Kidney (tissue), 14 donors: ENCODE measurements around the gene PDX1. TPM values are rescaled to one million over a fixed set of nuclear protein-coding genes. Genes with fewer than 3 reads are reported as not detected.

Experiments used
- DNase-seq, 5 donors: peaks; one replicate each; pipeline ENCODE4 v3.0.0-alpha.2; 2013 to 2020
- FAIRE-seq: peaks from 2 replicates; lab custom pipeline; 2012; peaks lifted over from hg19 to GRCh38; lab: Jason Lieb, UNC
- H3K27ac ChIP-seq, 2 donors: one replicate each; pipeline ENCODE4 v1.7.0; 2013; ENCODE audit warnings: low read depth in 2 of 2, low read length in 2 of 2, inconsistent platforms in 1 of 2
- H3K27me3 ChIP-seq: one replicate; pipeline ENCODE4 v1.7.1; 2013; ENCODE audit warnings: low read length, inconsistent platforms; ENCODE audit not compliant: control insufficient read depth, insufficient read depth
- H3K36me3 ChIP-seq, 3 donors: one replicate each; pipeline versions ENCODE4 v1.7.0 to v1.7.1; 2013; ENCODE audit warnings: low read length in 3 of 3, control low read depth in 1 of 3, inconsistent platforms in 1 of 3; ENCODE audit not compliant: insufficient read depth in 3 of 3, control insufficient read depth in 2 of 3
- H3K4me1 ChIP-seq, 3 donors: one replicate each; pipeline versions ENCODE4 v1.7.0 to v1.7.1; 2013; ENCODE audit warnings: low read length in 3 of 3, inconsistent platforms in 1 of 3, low read depth in 1 of 3; ENCODE audit not compliant: control insufficient read depth in 2 of 3, insufficient read depth in 2 of 3
- H3K4me3 ChIP-seq, 3 donors: one replicate each; pipeline versions ENCODE4 v1.7.0 to v1.8.1; 2013; ENCODE audit warnings: low read length in 3 of 3, control low read depth in 1 of 3, inconsistent platforms in 1 of 3
- H3K9ac ChIP-seq, 3 donors: one replicate each; pipeline versions ENCODE4 v1.7.0 to v1.7.1; 2013; ENCODE audit warnings: low read length in 3 of 3, control low read depth in 1 of 3, inconsistent platforms in 1 of 3
- H3K9me3 ChIP-seq, 3 donors: one replicate each; pipeline versions ENCODE4 v1.7.0 to v1.7.1; 2013; ENCODE audit warnings: low read length in 3 of 3, control low read depth in 1 of 3, inconsistent platforms in 1 of 3; ENCODE audit not compliant: control insufficient read depth in 2 of 3, insufficient read depth in 1 of 3
- intact Hi-C: fragments of 100-400 bp; cut with DNase I; formaldehyde crosslinking; loops from one replicate; pipeline ENCODE4 v1.11.1; 2022
- polyA plus RNA-seq: library from polyadenylated mRNA; stranded (reverse); fragments of 350-450 nt; fragmentation: Illumina TruSeq; extraction: RNeasy Lipid Tissue Mini Kit (QIAGEN cat#74804); gene quantifications from one replicate; pipeline ENCODE4 v1.2.3, GENCODE V29; 2014; ENCODE audit warnings: low read depth, low replicate concordance; ENCODE audit not compliant: insufficient read depth
- total RNA-seq: library from RNA; stranded (reverse); fragmentation: NEBNext Ultra II Directional; extraction: Animal tissue kit (Norgen Biotek cat#: 25700); gene quantifications from one replicate; pipeline ENCODE4 v1.2.1, GENCODE V29; 2021
- TF ChIP-seq, protein P1 (sequence below): IDR thresholded peaks from 3 replicates; pipeline ENCODE4 v1.5.1; 2012; ENCODE audit warnings: mild to moderate bottlenecking, moderate library complexity, borderline replicate concordance; ENCODE audit not compliant: insufficient read depth; ENCODE audit errors: extremely low read depth
- donor health status: control.
- donor health status: control.
- donor health status: control.
- donor health status: control.
- donor health status: control.
- donor health status: DM: yes; HTN: yes; CAD: no.
- donor health status: Normal renal cell carcinoma (clear cell type).

The PDX1 gene
- total and polyA plus RNA-seq, 2 donors from 2014 or later: not detected

GRCh38 chr13:27933580-27934328 lies 14.0 kb downstream of the PDX1 start:
- FAIRE-seq: no peak

DNA sequence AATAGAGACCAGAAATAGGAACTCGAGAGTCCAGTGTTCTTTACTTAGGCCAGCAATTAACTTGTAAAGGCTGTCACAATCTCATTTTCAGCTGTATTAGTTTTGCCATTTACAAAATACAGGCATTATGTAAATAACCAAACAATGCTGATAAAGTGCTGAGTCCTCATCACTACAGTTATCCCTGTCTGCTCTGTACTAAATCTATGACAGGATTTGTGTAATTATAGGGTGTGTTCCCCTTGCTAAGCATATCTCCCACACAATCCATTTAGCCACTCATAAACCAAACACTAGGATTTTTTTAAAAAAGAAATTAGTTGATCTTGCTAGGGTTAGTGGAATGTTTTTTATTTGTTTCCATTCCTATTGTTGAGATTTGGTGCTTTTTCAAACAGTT lies 23.2 kb downstream of the PDX1 start:
- Histone ChIP-seq H3K4me3 (no peak overlapping the region), H3K9ac (no peak overlapping the region), H3K27me3 (no peaks in the 10 kb centered on the region), H3K4me1 (no peaks in the 10 kb centered on the region), H3K9me3 (peaks cover 0 to 11% (median 7%) of the 10 kb centered on the region in 3 donors), H3K36me3 (no peaks in the 10 kb centered on the region), H3K27ac (no peak overlapping the region)
- FAIRE-seq (no peak), DNase-seq (no peak)
- TF ChIP-seq, protein P1, sequence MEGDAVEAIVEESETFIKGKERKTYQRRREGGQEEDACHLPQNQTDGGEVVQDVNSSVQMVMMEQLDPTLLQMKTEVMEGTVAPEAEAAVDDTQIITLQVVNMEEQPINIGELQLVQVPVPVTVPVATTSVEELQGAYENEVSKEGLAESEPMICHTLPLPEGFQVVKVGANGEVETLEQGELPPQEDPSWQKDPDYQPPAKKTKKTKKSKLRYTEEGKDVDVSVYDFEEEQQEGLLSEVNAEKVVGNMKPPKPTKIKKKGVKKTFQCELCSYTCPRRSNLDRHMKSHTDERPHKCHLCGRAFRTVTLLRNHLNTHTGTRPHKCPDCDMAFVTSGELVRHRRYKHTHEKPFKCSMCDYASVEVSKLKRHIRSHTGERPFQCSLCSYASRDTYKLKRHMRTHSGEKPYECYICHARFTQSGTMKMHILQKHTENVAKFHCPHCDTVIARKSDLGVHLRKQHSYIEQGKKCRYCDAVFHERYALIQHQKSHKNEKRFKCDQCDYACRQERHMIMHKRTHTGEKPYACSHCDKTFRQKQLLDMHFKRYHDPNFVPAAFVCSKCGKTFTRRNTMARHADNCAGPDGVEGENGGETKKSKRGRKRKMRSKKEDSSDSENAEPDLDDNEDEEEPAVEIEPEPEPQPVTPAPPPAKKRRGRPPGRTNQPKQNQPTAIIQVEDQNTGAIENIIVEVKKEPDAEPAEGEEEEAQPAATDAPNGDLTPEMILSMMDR: no peak
- intact Hi-C loops: no loop called here

More at GRCh38 chr13:27933580-27934328, 14.0 kb downstream of the PDX1 start:
- H3K36me3 ChIP-seq: no peaks in the 10 kb centered on the region
- H3K9ac ChIP-seq: no peak overlapping the region
- no peaks in the 10 kb centered on the region for H3K4me1 ChIP-seq
- TF ChIP-seq, protein P1: no peak
- peaks cover 20% of the 10 kb centered on the region for H3K27me3 ChIP-seq
- DNase-seq: no peak
- intact Hi-C loops: no loop called here
- no peak overlapping the region for H3K27ac ChIP-seq
- no peaks in the 10 kb centered on the region for H3K9me3 ChIP-seq
- no peak overlapping the region for H3K4me3 ChIP-seq

DNA sequence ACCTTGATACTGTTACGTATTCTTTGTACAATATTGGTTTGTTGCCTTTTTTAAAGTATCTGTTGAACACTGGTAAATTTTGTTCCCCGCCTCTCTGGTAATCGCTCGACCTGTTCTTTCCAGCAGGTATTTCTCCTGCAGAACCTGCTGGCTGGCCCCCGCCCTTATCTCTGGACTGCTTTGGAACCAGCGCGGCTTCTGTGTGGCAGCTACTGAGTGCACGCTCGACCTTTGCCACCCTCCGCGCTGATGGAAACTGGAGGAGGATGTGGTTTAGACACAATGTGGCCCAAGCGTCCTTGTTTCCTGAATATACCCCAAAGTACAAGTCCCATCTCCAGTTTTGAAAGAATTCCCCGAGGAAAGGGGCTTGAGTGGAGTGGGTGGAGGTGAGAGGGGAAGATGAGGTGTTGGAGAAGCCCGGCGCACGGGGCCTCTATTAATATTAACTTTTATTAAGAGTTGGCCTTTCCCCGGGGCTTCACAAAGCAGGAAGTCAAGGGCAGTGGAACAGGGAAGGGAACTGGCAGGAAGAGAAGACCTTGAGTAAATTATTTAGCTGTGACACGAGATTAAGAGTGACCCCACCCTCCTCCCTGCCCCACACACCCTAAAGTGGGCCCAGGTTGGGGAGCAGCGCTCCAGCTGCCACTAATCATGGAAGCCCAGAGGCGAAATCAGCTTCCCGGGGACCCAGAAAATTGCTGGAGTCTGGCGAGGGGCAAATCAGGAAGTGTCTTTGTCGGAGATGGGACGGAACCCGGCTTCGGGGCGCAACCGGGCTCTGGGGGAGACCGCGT lies 33.3 kb downstream of the PDX1 start:
- Histone ChIP-seq H3K27me3 (peaks cover 45% of the 10 kb centered on the region), H3K36me3 (no peaks in the 10 kb centered on the region), H3K9me3 (peaks cover 0 to 3% (median 0%) of the 10 kb centered on the region in 3 donors), H3K9ac (peak overlapping the region in 1 of 3 donors; percentile 69), H3K4me3 (peak overlapping the region in 2 of 3 donors; percentile 37 to 57), H3K4me1 (no peaks in the 10 kb centered on the region), H3K27ac (peak overlapping the region; percentile 78 to 86)
- DNase-seq (peak in 1 of 5 donors; percentile 43), FAIRE-seq (no peak)
- TF ChIP-seq, protein P1: no peak
- intact Hi-C loops: no loop called here
